Activated T-cell treated with anti-CD3 and anti-CD28 coated beads for 48 hours (primary cell): ENCODE measurements around the gene NFATC2IP.
"Not testable (repeated sequence)": the region's sequence is repeated elsewhere in the genome, so short reads cannot be mapped to it uniquely, and the experiment has no call there.

Experiments used
- DNase-seq: peaks from one replicate; pipeline ENCODE4 v3.0.0-alpha.2; 2020; ENCODE audit warnings: low read depth

Gene NFATC2IP

GRCh38 chr16:28998837-28999236, 48.1 kb downstream of the NFATC2IP start:
- DNase-seq: no peak

- no peak for DNase-seq
Observed at GRCh38 chr16:28999577-28999976, 48.8 kb downstream of the NFATC2IP start.

DNA sequence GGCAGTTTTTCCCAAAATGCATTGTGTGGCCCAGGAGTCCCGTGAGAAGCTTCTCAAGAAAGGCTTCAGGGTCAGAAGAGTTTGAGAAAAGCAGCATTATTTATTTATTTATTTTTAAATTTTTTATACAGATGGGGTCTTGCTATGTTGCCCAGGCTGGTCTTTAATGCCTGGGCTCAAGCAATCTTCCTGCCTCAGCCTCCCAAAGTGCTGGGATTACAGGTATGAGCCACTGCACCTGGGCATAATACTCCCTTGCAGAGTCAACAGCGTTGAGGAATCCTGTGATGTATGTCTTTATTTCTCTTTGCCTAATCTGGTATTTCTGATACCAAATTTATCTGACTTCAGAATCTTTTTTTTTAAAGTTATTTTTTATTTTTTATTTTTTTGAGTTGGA, 49.3 kb downstream of the NFATC2IP start:
- DNase-seq: no peak

GRCh38 chr16:29004496-29005139, 53.9 kb downstream of the NFATC2IP start:
- not testable (repeated sequence) for DNase-seq

- peak; percentile 64 for DNase-seq
Observed at GRCh38 chr16:29007730-29008593, 57.2 kb downstream of the NFATC2IP start.

DNA sequence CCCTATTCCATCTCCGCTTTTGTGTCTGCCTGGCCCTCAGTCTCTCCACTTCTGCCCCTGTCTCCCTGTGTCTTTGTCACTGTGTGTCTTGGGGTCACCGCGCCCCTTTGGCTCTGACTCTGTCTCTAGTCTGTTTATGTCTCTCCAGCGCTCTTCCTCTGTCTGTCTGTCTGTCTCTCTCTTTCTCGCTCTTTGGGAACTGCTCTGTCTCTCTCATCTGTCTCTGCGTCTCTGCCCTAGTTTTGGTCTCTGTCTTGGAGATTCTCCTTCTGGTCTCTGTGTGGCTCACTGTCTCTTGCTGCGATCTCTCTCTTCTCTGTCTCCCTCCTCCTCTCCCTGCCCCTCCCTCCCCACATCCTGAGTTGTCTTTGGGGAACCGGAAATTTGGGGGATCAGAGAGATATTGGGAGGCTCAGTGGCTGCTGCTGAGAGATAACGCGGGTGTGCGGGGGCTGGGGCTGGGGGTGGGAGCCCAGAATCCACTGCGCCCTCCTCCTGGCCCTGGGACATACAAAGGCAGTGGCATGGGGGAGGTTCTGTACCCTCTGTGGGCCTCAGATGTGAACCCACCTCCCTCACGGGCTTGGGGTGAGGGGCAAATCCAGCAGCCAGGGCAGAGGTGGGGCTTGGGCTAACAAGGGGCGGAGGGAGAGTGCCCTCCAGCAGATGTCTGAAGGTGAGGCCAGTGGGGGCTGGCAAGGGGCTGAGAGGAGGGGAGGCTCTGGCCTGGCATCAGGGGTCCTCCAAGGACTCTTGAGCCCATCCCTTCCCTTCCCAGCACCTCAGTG, 58.5 kb downstream of the NFATC2IP start:
- no peak for DNase-seq

DNA sequence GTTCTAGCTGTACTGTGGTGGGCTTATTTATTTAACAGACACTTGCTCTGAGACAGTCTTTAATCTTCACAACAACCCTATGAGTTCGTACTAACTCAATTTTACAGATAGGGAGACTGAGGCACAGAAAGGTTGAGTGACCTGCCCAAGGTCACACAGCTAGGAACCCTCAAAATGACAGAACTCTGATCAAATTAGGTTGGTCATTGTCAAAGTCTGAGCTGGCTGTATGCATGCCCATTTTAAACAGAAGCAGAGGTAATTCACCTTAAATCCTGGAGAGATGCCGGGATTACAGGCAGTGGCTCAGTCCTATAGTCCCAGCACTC, 59.1 kb downstream of the NFATC2IP start:
- no peak for DNase-seq

GRCh38 chr16:29011112-29011511, 60.4 kb downstream of the NFATC2IP start:
- no peak for DNase-seq

GRCh38 chr16:29011851-29012250, 61.1 kb downstream of the NFATC2IP start:
- no peak for DNase-seq

- DNase-seq: no peak
Observed at GRCh38 chr16:29012913-29013553, 62.3 kb downstream of the NFATC2IP start.

- no peak for DNase-seq
Observed at GRCh38 chr16:29014561-29015069, 63.9 kb downstream of the NFATC2IP start.
